Activated CD4-positive, alpha-beta T cell treated with anti-CD3 and anti-CD28 coated beads, Interleukin-2, amount 10 ng/mL, durations not matched to agents 7 days and 5 days (primary cell): ENCODE results near the gene SURF1. TPM values are rescaled to one million over a fixed set of nuclear protein-coding genes. Genes with fewer than 3 reads are reported as not detected.
A peak's percentile ranks its signal among the peaks of the same experiment; 100 is the strongest.

Source experiments
- CTCF ChIA-PET: fragments of 350-600 bp; sonication (Branson Sonifier 250); formaldehyde crosslinking; loops from one replicate; lab custom pipeline; 2021; ENCODE audit warnings: antibody characterized with exemption; lab: Charles Lee
- POLR2A ChIA-PET: fragments of 350-600 bp; sonication (Branson Sonifier 250); formaldehyde crosslinking; loops from one replicate; lab custom pipeline; 2021; ENCODE audit warnings: antibody characterized with exemption; lab: Charles Lee
- DNase-seq: peaks from one replicate; pipeline ENCODE4 v3.0.0-alpha.2; 2020
- H3K27ac Mint-ChIP-seq: one replicate; pipeline ENCODE4 v1.8.0; 2021; ENCODE audit warnings: mild to moderate bottlenecking, moderate library complexity, mixed read lengths
- H3K27me3 Mint-ChIP-seq: one replicate; pipeline ENCODE4 v1.8.0; 2021; ENCODE audit warnings: mixed read lengths
- H3K36me3 Mint-ChIP-seq: one replicate; pipeline ENCODE4 v1.8.0; 2021; ENCODE audit warnings: low read depth, mixed read lengths
- H3K4me1 Mint-ChIP-seq: one replicate; pipeline ENCODE4 v1.8.0; 2021; ENCODE audit warnings: mixed read lengths
- H3K4me3 Mint-ChIP-seq: one replicate; pipeline ENCODE4 v1.8.0; 2021; ENCODE audit warnings: mild to moderate bottlenecking, moderate library complexity, mixed read lengths
- H3K9me3 Mint-ChIP-seq: one replicate; pipeline ENCODE4 v1.8.0; 2021; ENCODE audit warnings: mixed read lengths
- total RNA-seq, 2 experiments: library from RNA; stranded (reverse); gene quantifications; one replicate each; pipeline ENCODE4 v1.2.3, GENCODE V29; 2021

Gene SURF1
- total RNA-seq, 2 experiments from 2014 or later: 39.4 to 48.9 TPM

- Mint-ChIP-seq H3K4me1 (peaks cover 50% of the 10 kb centered on the region), H3K27me3 (no peaks in the 10 kb centered on the region), H3K9me3 (no peaks in the 10 kb centered on the region), H3K27ac (peak overlapping the region; percentile 88), H3K36me3 (peaks cover 32% of the 10 kb centered on the region), H3K4me3 (peak overlapping the region; percentile 85)
- ChIA-PET POLR2A (interaction anchor here (1.4 to 2.5 kb wide), 2 partner anchors 15 to 18 kb away, joined by 6 to 7 read pairs; no protein-coding TSS in a partner anchor), CTCF (interaction anchor here (0.6 to 2.3 kb wide), 10 partner anchors 9 to 170 kb away, joined by 3 to 11 read pairs (median 4); no protein-coding TSS in a partner anchor)
- no peak for DNase-seq
Observed at GRCh38 chr9:133355881-133356357, 368 bp downstream of the SURF1 start.

DNA sequence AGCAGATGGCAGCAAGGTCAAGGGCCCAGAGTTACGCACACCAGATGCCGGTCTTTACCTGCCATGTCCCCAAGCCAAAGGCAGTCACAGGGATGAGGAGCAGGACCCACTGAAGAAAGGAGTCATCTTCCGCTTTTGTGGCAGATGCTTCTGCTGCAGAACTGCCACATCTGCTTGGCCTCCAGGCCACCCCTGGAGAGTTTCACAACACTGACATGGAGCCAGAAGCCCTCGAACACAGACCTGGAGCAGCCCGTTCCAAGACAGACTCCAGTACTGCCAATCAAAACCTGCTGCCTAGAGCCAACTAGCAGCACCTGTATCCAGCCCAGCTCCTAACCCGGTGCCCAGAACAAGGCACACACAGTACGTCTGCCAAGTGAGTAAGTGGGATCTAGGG is 1.5 kb downstream of the SURF1 start:
- POLR2A ChIA-PET: interaction anchor here (1.4 kb wide), 1 partner anchor 19 kb away, joined by 6 read pairs; no protein-coding TSS in a partner anchor
- Mint-ChIP-seq H3K36me3 (peaks cover 42% of the 10 kb centered on the region), H3K27ac (peak overlapping the region; percentile 41), H3K9me3 (no peaks in the 10 kb centered on the region), H3K4me3 (peak overlapping the region; percentile 85), H3K4me1 (peaks cover 57% of the 10 kb centered on the region), H3K27me3 (no peaks in the 10 kb centered on the region)
- no peak for DNase-seq
- CTCF ChIA-PET: interaction anchor here (1.1 to 1.3 kb wide), 3 partner anchors 11 to 169 kb away, joined by 3 to 6 read pairs (median 5); no protein-coding TSS in a partner anchor

DNA sequence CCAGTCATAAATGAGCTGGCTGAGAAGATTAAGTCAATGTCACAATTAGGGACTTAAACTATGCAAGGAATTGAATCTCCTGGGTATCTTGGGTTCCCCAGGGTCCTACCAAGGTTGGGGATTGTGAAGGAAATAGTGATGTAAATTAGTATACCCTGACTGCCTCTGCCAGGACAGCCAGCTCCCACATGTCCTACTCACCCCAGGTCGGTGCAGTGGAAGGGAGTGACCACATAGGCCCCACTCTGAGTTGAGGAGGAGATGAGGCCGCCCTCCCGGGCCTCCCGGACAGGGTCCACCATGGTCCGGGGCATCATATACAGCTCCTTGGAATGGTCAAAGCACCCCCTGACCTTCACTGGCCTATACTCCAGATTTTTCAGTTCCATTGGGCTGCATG is 2.7 kb downstream of the SURF1 start:
- ChIA-PET CTCF (interaction anchor here (0.7 kb wide), 1 partner anchor 10 kb away, joined by 3 read pairs; no protein-coding TSS in a partner anchor), POLR2A (no interaction called here)
- H3K36me3 Mint-ChIP-seq: peaks cover 54% of the 10 kb centered on the region
- no peaks in the 10 kb centered on the region for H3K9me3 Mint-ChIP-seq
- DNase-seq: no peak
- H3K4me1 Mint-ChIP-seq: peaks cover 62% of the 10 kb centered on the region
- no peak overlapping the region for H3K27ac Mint-ChIP-seq
- no peaks in the 10 kb centered on the region for H3K27me3 Mint-ChIP-seq
- no peak overlapping the region for H3K4me3 Mint-ChIP-seq

GRCh38 chr9:133352635-133353340 is 3.5 kb downstream of the SURF1 start:
- Mint-ChIP-seq H3K27me3 (no peaks in the 10 kb centered on the region), H3K9me3 (no peaks in the 10 kb centered on the region), H3K4me1 (peaks cover 57% of the 10 kb centered on the region), H3K4me3 (no peak overlapping the region), H3K27ac (no peak overlapping the region), H3K36me3 (peaks cover 56% of the 10 kb centered on the region)
- no peak for DNase-seq
- ChIA-PET POLR2A (no interaction called here), CTCF (interaction anchor here (0.7 to 2.6 kb wide), 7 partner anchors 8 to 53 kb away, joined by 3 to 10 read pairs (median 3); no protein-coding TSS in a partner anchor)

- peak; percentile 50 for DNase-seq
- Mint-ChIP-seq H3K4me3 (no peak overlapping the region), H3K4me1 (peaks cover 52% of the 10 kb centered on the region), H3K27ac (no peak overlapping the region), H3K9me3 (no peaks in the 10 kb centered on the region), H3K27me3 (no peaks in the 10 kb centered on the region), H3K36me3 (peaks cover 54% of the 10 kb centered on the region)
- ChIA-PET POLR2A (no interaction called here), CTCF (interaction anchor here (0.9 to 2.6 kb wide), 7 partner anchors 9 to 66 kb away, joined by 3 to 10 read pairs (median 3); no protein-coding TSS in a partner anchor)
Observed at GRCh38 chr9:133351908-133352634, 4.2 kb downstream of the SURF1 start.

DNA sequence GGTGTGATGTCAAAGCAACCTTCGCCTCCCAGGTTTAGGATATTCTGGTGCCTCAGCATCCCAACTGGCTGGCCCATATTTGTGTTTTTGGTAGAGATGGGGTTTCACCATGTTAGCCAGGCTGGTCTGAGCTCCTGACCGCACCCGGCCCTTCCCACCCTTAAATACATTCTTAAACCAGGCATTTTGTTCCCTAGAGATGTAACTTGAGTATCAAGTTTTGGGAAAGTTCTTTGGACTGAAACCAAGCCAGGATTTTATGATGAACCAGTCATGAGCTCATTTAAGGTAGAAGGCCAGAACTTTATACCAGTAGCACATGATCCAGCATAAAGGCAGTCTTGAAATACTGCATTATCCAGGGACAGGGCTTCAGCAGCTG is 4.8 kb downstream of the SURF1 start:
- POLR2A ChIA-PET: no interaction called here
- H3K4me1 Mint-ChIP-seq: peaks cover 57% of the 10 kb centered on the region
- H3K36me3 Mint-ChIP-seq: peaks cover 57% of the 10 kb centered on the region
- no peak overlapping the region for H3K4me3 Mint-ChIP-seq
- H3K27ac Mint-ChIP-seq: no peak overlapping the region
- H3K27me3 Mint-ChIP-seq: no peaks in the 10 kb centered on the region
- CTCF ChIA-PET: interaction anchor here (1.3 to 2.6 kb wide), 7 partner anchors 8 to 67 kb away, joined by 3 to 10 read pairs (median 3); no protein-coding TSS in a partner anchor
- DNase-seq: no peak
- H3K9me3 Mint-ChIP-seq: no peaks in the 10 kb centered on the region

GRCh38 chr9:133349965-133350616 is 6.2 kb downstream of the SURF1 start:
- Mint-ChIP-seq H3K9me3 (no peaks in the 10 kb centered on the region), H3K4me3 (peak overlapping the region; percentile 34), H3K4me1 (peaks cover 56% of the 10 kb centered on the region), H3K36me3 (peaks cover 57% of the 10 kb centered on the region), H3K27ac (peak overlapping the region; percentile 71), H3K27me3 (no peaks in the 10 kb centered on the region)
- ChIA-PET POLR2A (interaction anchor here (2.6 kb wide), 1 partner anchor 21 kb away, joined by 17 read pairs; no protein-coding TSS in a partner anchor), CTCF (interaction anchor here (0.9 to 2.6 kb wide), 7 partner anchors 10 to 68 kb away, joined by 3 to 10 read pairs (median 3); no protein-coding TSS in a partner anchor)
- no peak for DNase-seq

DNA sequence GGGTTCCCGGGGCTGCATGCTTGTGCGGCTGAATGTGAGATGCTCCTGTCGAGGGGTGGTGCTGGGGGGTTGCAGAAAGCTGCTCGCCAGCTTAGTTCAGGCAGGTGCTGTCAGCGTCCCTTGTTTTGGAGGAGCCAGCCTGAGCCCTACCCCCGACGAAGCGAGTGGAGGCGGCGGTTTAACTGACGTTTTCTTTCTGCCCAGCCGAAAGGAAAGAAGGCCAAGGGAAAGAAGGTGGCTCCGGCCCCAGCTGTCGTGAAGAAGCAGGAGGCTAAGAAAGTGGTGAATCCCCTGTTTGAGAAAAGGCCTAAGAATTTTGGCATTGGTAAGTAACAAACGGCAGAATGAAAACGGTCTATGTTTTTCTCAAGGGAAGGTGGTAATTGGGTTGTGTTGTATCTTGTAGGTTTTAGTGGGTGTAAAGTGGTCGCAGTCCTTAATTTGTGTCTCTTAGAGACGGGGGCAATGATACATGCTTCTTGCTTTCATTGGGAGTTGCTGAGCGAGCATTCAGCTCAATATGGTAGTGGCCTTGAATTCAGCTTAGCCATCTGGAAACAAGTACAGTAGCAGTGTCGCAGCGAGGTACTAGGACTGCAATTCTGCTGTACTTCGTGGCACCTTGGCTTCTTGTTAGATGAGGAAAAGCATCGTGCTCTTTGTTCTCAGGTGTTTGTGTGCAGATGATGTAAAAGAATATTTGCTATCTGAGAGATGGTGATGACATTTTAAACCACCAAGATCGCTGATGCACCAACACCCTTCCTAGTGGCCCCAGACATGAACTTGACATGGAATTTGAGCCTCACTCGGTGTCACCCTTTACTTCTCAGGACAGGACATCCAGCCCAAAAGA is 7.3 kb downstream of the SURF1 start:
- no peaks in the 10 kb centered on the region for H3K27me3 Mint-ChIP-seq
- H3K36me3 Mint-ChIP-seq: peaks cover 57% of the 10 kb centered on the region
- peak overlapping the region; percentile 98 for H3K27ac Mint-ChIP-seq
- H3K9me3 Mint-ChIP-seq: no peaks in the 10 kb centered on the region
- DNase-seq: no peak
- ChIA-PET CTCF (interaction anchor here (0.6 to 1.7 kb wide), 6 partner anchors 8 to 679 kb away, joined by 3 to 5 read pairs (median 3); partner anchors contain the start of genes DDX31 and GTF3C4), POLR2A (interaction anchor here (0.6 to 2.6 kb wide), 4 partner anchors 22 to 182 kb away, joined by 3 to 17 read pairs (median 4); partner anchors contain the start of gene STKLD1)
- H3K4me3 Mint-ChIP-seq: peak overlapping the region; percentile 100
- H3K4me1 Mint-ChIP-seq: peaks cover 44% of the 10 kb centered on the region

GRCh38 chr9:133347985-133348717 is 8.1 kb downstream of the SURF1 start, which contains the start of the genes MED22 and RPL7A:
Gene MED22, minus strand, starts transcription at chr9:133348131. Its CDS starts 1,469 bp downstream, at chr9:133346662.
Gene RPL7A, plus strand, starts transcription at chr9:133348218. Its CDS starts 26 bp downstream, at chr9:133348244.
- Mint-ChIP-seq H3K27me3 (no peaks in the 10 kb centered on the region), H3K27ac (peak within 1 kb of the TSS; percentile 98), H3K4me3 (peak within 1 kb of the TSS; percentile 100), H3K4me1 (peaks cover 43% of the 10 kb centered on the region), H3K9me3 (no peaks in the 10 kb centered on the region), H3K36me3 (peaks cover 53% of the 10 kb centered on the region)
- CTCF ChIA-PET: interaction anchor here (0.6 to 1.7 kb wide), 8 partner anchors 8 to 678 kb away, joined by 3 to 8 read pairs (median 3); partner anchors contain the start of genes DDX31 and GTF3C4
- DNase-seq: peak; percentile 95
- POLR2A ChIA-PET: interaction anchor here (0.6 to 2.6 kb wide), 7 partner anchors 9 to 181 kb away, joined by 3 to 17 read pairs (median 3); partner anchors contain the start of gene STKLD1

- H3K9me3 Mint-ChIP-seq: no peaks in the 10 kb centered on the region
- H3K4me3 Mint-ChIP-seq: peak overlapping the region; percentile 100
- DNase-seq: peak; percentile 40
- peaks cover 49% of the 10 kb centered on the region for H3K36me3 Mint-ChIP-seq
- H3K27me3 Mint-ChIP-seq: no peaks in the 10 kb centered on the region
- CTCF ChIA-PET: interaction anchor here (0.8 to 1.7 kb wide), 6 partner anchors 8 to 140 kb away, joined by 3 to 8 read pairs (median 4); no protein-coding TSS in a partner anchor
- peaks cover 43% of the 10 kb centered on the region for H3K4me1 Mint-ChIP-seq
- peak overlapping the region; percentile 98 for H3K27ac Mint-ChIP-seq
- POLR2A ChIA-PET: interaction anchor here (0.7 to 2.6 kb wide), 6 partner anchors 10 to 29 kb away, joined by 3 to 17 read pairs (median 4); partner anchors contain the start of gene STKLD1
Observed at GRCh38 chr9:133347515-133347984, 8.7 kb downstream of the SURF1 start.
